ENCODE results near the gene PTPN13.

PTPN13 gene

DNA sequence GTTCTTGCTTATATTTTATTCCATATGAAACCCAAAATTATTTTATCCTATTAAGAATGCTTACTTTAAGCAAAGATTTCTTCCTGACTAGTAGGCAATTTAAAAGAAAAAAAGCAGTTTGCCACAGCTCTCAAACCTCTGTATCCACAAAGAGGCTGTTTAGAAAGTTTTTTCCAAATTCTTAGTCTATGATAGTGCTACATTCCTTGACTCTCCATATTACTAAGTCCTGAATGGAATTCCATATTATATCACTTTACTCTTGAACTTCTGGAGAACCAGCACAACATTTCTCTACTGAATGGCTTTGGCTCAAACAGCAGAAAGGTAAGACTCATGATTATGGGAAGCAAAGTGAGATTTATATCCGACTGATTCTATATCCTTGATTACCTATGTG is 246.7 kb downstream of the PTPN13 start:
- Histone ChIP-seq H3K4me1 (ENCODE audit: insufficient read depth, low read length) (no peaks in the 10 kb centered on the region), H3K9me3 (ENCODE audit: control insufficient read depth, insufficient read depth, low read length) (no peaks in the 10 kb centered on the region), H3K9ac (ENCODE audit: low read depth, low read length) (no peak overlapping the region), H3K36me3 (ENCODE audit: insufficient read depth, low read length) (no peaks in the 10 kb centered on the region)

DNA sequence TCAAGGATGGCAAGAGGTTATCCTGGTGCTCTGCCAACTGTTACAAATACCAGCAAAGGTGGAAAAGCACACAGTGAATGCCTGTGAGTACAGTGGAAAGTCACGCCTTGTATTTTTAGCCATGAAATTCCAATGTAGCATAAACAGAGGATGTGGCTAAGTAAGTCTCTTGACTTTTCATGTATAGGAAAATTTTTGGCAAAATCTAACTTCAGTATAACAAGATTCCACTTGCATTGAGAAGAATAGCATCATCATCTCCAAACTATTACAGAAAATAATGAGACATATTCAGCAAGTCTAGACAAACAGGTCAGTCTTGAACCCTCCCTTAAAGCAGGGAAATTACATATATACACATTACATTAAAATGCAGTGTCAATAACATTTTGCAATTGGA is 247.2 kb downstream of the PTPN13 start:
- Histone ChIP-seq H3K9me3 (ENCODE audit: control insufficient read depth, insufficient read depth, low read length) (no peaks in the 10 kb centered on the region), H3K9ac (ENCODE audit: low read depth, low read length) (no peak overlapping the region), H3K4me1 (ENCODE audit: insufficient read depth, low read length) (no peaks in the 10 kb centered on the region), H3K36me3 (ENCODE audit: insufficient read depth, low read length) (no peaks in the 10 kb centered on the region)

DNA sequence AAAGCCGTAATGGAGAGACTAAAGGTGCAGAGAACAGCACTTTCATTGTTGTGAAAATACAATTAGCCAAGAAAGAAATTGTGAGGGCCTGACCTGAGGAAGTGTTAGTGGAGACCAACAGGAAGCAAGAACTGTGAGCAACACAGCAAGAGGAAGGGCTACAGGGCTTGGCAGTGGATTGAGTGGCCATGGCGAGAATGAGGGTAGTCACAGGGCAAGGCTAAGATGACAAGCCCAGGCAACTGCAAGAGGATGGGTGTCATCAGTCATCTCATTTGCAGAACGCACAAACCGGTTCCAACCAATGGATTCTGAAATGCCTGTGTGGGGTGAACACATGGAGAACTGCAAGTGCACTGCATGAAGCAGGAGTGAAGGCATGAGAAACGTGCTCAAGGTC is 251.5 kb downstream of the PTPN13 start:
- Histone ChIP-seq H3K4me1 (ENCODE audit: insufficient read depth, low read length) (peaks cover 4% of the 10 kb centered on the region), H3K9me3 (ENCODE audit: control insufficient read depth, insufficient read depth, low read length) (no peaks in the 10 kb centered on the region), H3K9ac (ENCODE audit: low read depth, low read length) (no peak overlapping the region), H3K36me3 (ENCODE audit: insufficient read depth, low read length) (no peaks in the 10 kb centered on the region)

GRCh38 chr4:86846921-86847320 is 252.8 kb downstream of the PTPN13 start:
- H3K9ac ChIP-seq (ENCODE audit: low read depth, low read length) = no peak overlapping the region
- H3K9me3 ChIP-seq (ENCODE audit: control insufficient read depth, insufficient read depth, low read length) = no peaks in the 10 kb centered on the region
- no peaks in the 10 kb centered on the region for H3K36me3 ChIP-seq (ENCODE audit: insufficient read depth, low read length)

DNA sequence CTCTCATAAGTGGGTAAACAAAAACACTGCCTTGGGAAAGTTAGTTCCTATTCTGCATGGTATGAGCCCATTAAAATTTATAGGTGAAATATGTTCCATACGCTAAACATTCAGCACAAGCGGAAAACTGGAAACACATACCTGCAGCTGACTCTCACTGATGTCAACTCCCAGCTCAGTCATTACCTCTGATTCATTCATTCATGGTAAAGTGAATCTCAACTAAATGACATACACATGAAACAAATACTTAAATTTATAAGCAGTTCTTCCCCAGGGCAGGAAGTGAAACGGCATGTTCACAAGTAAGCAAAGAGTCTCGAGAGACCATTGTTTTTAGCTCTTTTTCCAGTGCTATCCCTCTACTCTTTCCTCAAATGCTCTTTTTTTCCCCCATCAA is 253.5 kb downstream of the PTPN13 start:
- Histone ChIP-seq H3K4me1 (ENCODE audit: insufficient read depth, low read length) (peaks cover 4% of the 10 kb centered on the region), H3K9me3 (ENCODE audit: control insufficient read depth, insufficient read depth, low read length) (no peaks in the 10 kb centered on the region), H3K36me3 (ENCODE audit: insufficient read depth, low read length) (no peaks in the 10 kb centered on the region), H3K9ac (ENCODE audit: low read depth, low read length) (no peak overlapping the region)

More at GRCh38 chr4:86846921-86847320, 252.8 kb downstream of the PTPN13 start:
- H3K4me1 ChIP-seq (ENCODE audit: insufficient read depth, low read length) = peaks cover 4% of the 10 kb centered on the region

DNA sequence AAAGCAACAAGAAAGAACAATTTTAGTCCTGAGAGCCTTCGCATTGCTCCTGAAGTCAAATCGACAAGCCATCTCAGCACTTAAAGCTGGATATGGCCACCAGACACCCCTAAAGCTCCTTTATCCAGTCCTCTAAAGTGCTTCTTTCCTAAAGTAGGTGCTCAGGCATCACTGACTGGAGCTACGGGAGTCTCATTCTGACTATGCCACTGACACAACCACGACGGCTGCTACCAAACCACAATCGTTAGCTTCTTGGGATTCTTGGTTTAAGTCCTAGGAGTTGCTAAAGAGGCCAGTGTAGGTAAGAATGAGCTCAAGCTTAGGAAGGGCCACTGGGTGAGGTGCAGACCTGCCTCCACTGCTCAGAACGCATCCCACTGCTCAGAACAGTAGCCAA is 254.0 kb downstream of the PTPN13 start:
- H3K9ac ChIP-seq (ENCODE audit: low read depth, low read length) = no peak overlapping the region
- peaks cover 4% of the 10 kb centered on the region for H3K4me1 ChIP-seq (ENCODE audit: insufficient read depth, low read length)
- no peaks in the 10 kb centered on the region for H3K36me3 ChIP-seq (ENCODE audit: insufficient read depth, low read length)
- no peaks in the 10 kb centered on the region for H3K9me3 ChIP-seq (ENCODE audit: control insufficient read depth, insufficient read depth, low read length)

DNA sequence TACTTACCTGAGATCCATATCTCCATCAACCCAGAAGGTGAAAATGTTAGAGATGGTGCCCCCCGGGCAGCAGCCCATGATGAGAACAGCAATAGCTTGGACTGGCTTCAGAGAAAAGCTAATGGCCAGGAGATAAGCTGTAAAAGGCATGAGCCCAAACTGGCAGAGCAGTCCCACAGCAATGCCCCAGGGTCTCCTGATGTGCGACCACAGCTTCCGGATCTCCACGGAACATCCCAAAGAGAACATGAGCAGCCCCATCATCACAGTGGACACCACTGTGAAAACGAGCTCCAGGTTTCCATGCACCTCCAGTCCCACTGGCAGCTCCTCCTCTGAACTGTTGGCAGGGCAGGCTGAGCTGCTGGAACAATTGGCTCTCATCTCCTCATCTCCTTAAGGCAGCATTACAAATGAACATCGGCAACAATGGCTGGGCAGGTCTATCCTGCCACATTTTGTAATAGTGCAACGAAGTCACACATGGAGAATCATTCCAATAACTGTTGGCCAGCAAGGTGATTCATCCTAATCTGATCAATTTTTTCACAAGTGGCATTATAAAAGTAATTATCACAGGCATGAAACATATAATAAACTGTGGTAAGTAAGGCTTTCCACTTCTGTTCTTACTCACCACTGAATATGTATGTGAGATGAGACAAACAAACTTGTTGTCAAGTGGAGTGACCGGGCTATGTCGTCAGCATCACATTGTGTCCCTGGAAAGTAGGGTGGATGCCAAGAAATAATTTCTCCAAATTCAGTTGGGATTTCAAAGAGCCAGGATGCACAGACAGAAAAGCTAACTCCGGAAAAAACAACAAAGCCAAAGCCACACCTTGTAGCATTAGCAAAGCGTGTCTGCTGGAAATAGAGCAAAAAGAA is 254.9 kb downstream of the PTPN13 start, which contains the start of gene SLC10A6:
SLC10A6 (minus strand) TSS at position 653 of the 888 bp plus-strand sequence; CDS start at position 384, 269 bp downstream.
- H3K9ac ChIP-seq (ENCODE audit: low read depth, low read length) = no peak within 1 kb of the TSS
- H3K36me3 ChIP-seq (ENCODE audit: insufficient read depth, low read length) = no peaks in the 10 kb centered on the region
- H3K9me3 ChIP-seq (ENCODE audit: control insufficient read depth, insufficient read depth, low read length) = no peaks in the 10 kb centered on the region
- peaks cover 4% of the 10 kb centered on the region for H3K4me1 ChIP-seq (ENCODE audit: insufficient read depth, low read length)

- H3K9ac ChIP-seq (ENCODE audit: low read depth, low read length) = no peak overlapping the region
- H3K36me3 ChIP-seq (ENCODE audit: insufficient read depth, low read length) = no peaks in the 10 kb centered on the region
- no peaks in the 10 kb centered on the region for H3K9me3 ChIP-seq (ENCODE audit: control insufficient read depth, insufficient read depth, low read length)
Observed at GRCh38 chr4:86853209-86853608, 259.1 kb downstream of the PTPN13 start.

GRCh38 chr4:86855572-86855971 is 261.5 kb downstream of the PTPN13 start:
- Histone ChIP-seq H3K9ac (ENCODE audit: low read depth, low read length) (no peak overlapping the region), H3K36me3 (ENCODE audit: insufficient read depth, low read length) (no peaks in the 10 kb centered on the region), H3K4me1 (ENCODE audit: insufficient read depth, low read length) (peaks cover 25% of the 10 kb centered on the region; the same call in 1 of the 2 replicates), H3K9me3 (ENCODE audit: control insufficient read depth, insufficient read depth, low read length) (no peaks in the 10 kb centered on the region)

More at GRCh38 chr4:86853209-86853608, 259.1 kb downstream of the PTPN13 start:
- peaks cover 21% of the 10 kb centered on the region; the same call in 1 of the 2 replicates for H3K4me1 ChIP-seq (ENCODE audit: insufficient read depth, low read length)

GRCh38 chr4:86856896-86857295 is 262.8 kb downstream of the PTPN13 start:
- H3K9ac ChIP-seq (ENCODE audit: low read depth, low read length) = no peak overlapping the region

GRCh38 chr4:86857341-86858052 is 263.4 kb downstream of the PTPN13 start:
- no peak overlapping the region for H3K9ac ChIP-seq (ENCODE audit: low read depth, low read length)

More at GRCh38 chr4:86856896-86857295, 262.8 kb downstream of the PTPN13 start:
- no peaks in the 10 kb centered on the region for H3K9me3 ChIP-seq (ENCODE audit: control insufficient read depth, insufficient read depth, low read length)
- H3K4me1 ChIP-seq (ENCODE audit: insufficient read depth, low read length) = peaks cover 25% of the 10 kb centered on the region; the same call in 1 of the 2 replicates
- no peaks in the 10 kb centered on the region for H3K36me3 ChIP-seq (ENCODE audit: insufficient read depth, low read length)

More at GRCh38 chr4:86857341-86858052, 263.4 kb downstream of the PTPN13 start:
- Histone ChIP-seq H3K4me1 (ENCODE audit: insufficient read depth, low read length) (peaks cover 25% of the 10 kb centered on the region; the same call in 1 of the 2 replicates), H3K9me3 (ENCODE audit: control insufficient read depth, insufficient read depth, low read length) (no peaks in the 10 kb centered on the region), H3K36me3 (ENCODE audit: insufficient read depth, low read length) (no peaks in the 10 kb centered on the region)
